ENCODE data around the gene ATXN3.

GRCh38 chr14:92143962-92144361, 37.6 kb upstream of the ATXN3 start:
- TF ChIP-seq POLR2A (IDR thresholded peaks at IDR 0.05; ENCODE audit: low read depth, low read length) (no peak), POLR2AphosphoS5 (IDR thresholded peaks at IDR 0.05; ENCODE audit: low read depth, low read length) (no peak), TAF1 (IDR thresholded peaks at IDR 0.05; ENCODE audit: low read depth, low read length) (no peak), POU2F2 (IDR thresholded peaks at IDR 0.05; ENCODE audit: low read depth, low read length) (no peak)
